Measurements from ENCODE around the gene ROPN1L.

GRCh38 chr5:10393491-10393890, 48.2 kb upstream of the ROPN1L start:
- TF ChIP-seq CTCF (conservative IDR thresholded peaks at IDR 0.05 in 1 of 2, IDR thresholded peaks at IDR 0.05 in 1 of 2; ENCODE audit: extremely low read depth in 1 of 2, insufficient read depth in 1 of 2, low read depth in 1 of 2, low read length in 2 of 2) (no peak), EZH2 (IDR thresholded peaks at IDR 0.05; ENCODE audit: borderline replicate concordance, low read length) (no peak)
